Coronary artery (tissue), 2 donors: ENCODE results near the gene DGKD.
A peak's percentile ranks its signal among the peaks of the same experiment; 100 is the strongest.

ENCODE experiments used
- DNase-seq: peaks from one replicate; pipeline ENCODE4 v3.0.0-alpha.2; 2017; ENCODE audit warnings: low spot score
- H3K27ac ChIP-seq, 2 donors: fragments of 200-600 bp; sonication (generic); one replicate each; pipeline ENCODE4 v1.5.1; 2016 to 2019
- H3K4me3 ChIP-seq: fragments of 200-600 bp; sonication (generic); 2 replicates; pipeline ENCODE4 v1.5.1; 2016; ENCODE audit warnings: mild to moderate bottlenecking, moderate library complexity
- CTCF ChIP-seq: fragments of 200-600 bp; sonication (generic); IDR thresholded peaks from one replicate; pipeline ENCODE4 v1.5.1; 2019; ENCODE audit warnings: antibody characterized with exemption

DGKD gene

GRCh38 chr2:233346930-233347329 lies 7.4 kb upstream of the DGKD start:
- no peak for TF ChIP-seq CTCF
- Histone ChIP-seq H3K4me3 (no peak overlapping the region), H3K27ac (no peak overlapping the region)
- no peak for DNase-seq

- H3K4me3 ChIP-seq: no peak overlapping the region
- TF ChIP-seq CTCF: no peak
- H3K27ac ChIP-seq: peak overlapping the region in 1 of 2 donors; percentile 32
- no peak for DNase-seq
Measured at GRCh38 chr2:233349005-233349998, 5.0 kb upstream of the DGKD start.

- no peak overlapping the region for H3K27ac ChIP-seq
Measured at GRCh38 chr2:233350708-233351107, 3.6 kb upstream of the DGKD start.

GRCh38 chr2:233351423-233351822 lies 2.9 kb upstream of the DGKD start:
- DNase-seq: no peak
- TF ChIP-seq CTCF: no peak
- no peak overlapping the region for H3K27ac ChIP-seq
- no peak overlapping the region for H3K4me3 ChIP-seq

More at GRCh38 chr2:233350708-233351107, 3.6 kb upstream of the DGKD start:
- no peak overlapping the region for H3K4me3 ChIP-seq
- TF ChIP-seq CTCF: no peak
- no peak for DNase-seq

GRCh38 chr2:233352141-233352842 lies 2.0 kb upstream of the DGKD start:
- no peak overlapping the region for H3K27ac ChIP-seq
- no peak for DNase-seq
- no peak for TF ChIP-seq CTCF
- H3K4me3 ChIP-seq: no peak overlapping the region

- peak overlapping the region; percentile 90 for H3K4me3 ChIP-seq
- peak overlapping the region in 1 of 2 donors; percentile 57 for H3K27ac ChIP-seq
- TF ChIP-seq CTCF: no peak
- no peak for DNase-seq
Measured at GRCh38 chr2:233353101-233353768, 1.1 kb upstream of the DGKD start.
